A673 (cell line): ENCODE measurements around the gene IPMK.
"Not testable (repeated sequence)": the region's sequence is repeated elsewhere in the genome, so short reads cannot be mapped to it uniquely, and the experiment has no call there.

Experiments
- EZH2 ChIP-seq: fragments of 200-600 bp; sonication (generic); IDR thresholded peaks from 2 replicates; pipeline ENCODE4 v1.6.1; 2017; ENCODE audit warnings: borderline replicate concordance, low read depth, mild to moderate bottlenecking, mixed read lengths, antibody characterized with exemption, low read length; ENCODE audit not compliant: poor library complexity, severe bottlenecking
- TF ChIP-seq, protein P1 (sequence below): fragments of 300-800, 200-600 bp; sonication (generic); conservative IDR thresholded peaks from 2 replicates; pipeline ENCODE4 v1.5.1; 2017; ENCODE audit warnings: low read depth, mild to moderate bottlenecking, antibody characterized with exemption, low read length, moderate library complexity, mixed read lengths

DNA sequence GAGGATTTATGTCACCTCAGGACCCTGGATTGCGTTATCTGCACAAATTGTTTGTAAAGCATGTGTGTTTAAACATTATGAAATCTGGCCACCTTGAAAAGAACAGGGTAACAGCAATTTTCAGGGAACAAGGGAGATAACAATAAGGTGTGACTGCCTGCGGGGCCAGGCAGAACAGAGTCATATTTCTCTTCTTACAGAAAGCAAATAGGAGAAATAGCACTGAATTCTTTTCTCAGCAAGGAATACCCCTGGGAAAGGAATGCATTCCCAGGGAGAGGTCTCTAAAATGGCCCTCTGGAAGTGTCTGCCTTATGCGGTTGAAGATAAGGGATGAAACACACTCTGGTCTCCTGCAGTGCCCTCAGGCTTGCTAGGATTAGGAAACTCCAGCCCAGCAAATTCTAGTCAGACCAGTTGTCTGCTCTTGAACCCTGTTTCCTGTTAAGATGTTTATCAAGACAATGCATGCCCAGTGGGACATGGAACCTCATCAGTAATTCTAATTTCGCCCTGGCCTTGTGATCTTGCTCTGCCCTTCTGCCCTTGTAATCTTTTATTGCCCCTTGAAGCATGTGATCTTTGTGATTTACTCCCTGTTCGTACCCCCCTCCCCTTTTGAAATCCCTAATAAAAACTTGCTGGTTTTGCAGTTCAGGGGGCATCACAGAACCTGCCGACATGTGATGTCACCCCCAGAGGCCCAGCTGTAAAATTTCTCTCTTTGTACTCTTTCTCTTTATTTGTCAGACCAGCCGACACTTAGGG is 11.5 kb downstream of the IPMK start:
- TF ChIP-seq, protein P1, sequence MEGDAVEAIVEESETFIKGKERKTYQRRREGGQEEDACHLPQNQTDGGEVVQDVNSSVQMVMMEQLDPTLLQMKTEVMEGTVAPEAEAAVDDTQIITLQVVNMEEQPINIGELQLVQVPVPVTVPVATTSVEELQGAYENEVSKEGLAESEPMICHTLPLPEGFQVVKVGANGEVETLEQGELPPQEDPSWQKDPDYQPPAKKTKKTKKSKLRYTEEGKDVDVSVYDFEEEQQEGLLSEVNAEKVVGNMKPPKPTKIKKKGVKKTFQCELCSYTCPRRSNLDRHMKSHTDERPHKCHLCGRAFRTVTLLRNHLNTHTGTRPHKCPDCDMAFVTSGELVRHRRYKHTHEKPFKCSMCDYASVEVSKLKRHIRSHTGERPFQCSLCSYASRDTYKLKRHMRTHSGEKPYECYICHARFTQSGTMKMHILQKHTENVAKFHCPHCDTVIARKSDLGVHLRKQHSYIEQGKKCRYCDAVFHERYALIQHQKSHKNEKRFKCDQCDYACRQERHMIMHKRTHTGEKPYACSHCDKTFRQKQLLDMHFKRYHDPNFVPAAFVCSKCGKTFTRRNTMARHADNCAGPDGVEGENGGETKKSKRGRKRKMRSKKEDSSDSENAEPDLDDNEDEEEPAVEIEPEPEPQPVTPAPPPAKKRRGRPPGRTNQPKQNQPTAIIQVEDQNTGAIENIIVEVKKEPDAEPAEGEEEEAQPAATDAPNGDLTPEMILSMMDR, result not testable (repeated sequence)
- TF ChIP-seq EZH2, result not testable (repeated sequence)
